COR-L47 (cell line): Measurements from ENCODE around the gene DSE.

Experiments
- DNase-seq: peaks from one replicate; lab custom pipeline; 2025; lab: John Stamatoyannopoulos, UW

Gene DSE

DNA sequence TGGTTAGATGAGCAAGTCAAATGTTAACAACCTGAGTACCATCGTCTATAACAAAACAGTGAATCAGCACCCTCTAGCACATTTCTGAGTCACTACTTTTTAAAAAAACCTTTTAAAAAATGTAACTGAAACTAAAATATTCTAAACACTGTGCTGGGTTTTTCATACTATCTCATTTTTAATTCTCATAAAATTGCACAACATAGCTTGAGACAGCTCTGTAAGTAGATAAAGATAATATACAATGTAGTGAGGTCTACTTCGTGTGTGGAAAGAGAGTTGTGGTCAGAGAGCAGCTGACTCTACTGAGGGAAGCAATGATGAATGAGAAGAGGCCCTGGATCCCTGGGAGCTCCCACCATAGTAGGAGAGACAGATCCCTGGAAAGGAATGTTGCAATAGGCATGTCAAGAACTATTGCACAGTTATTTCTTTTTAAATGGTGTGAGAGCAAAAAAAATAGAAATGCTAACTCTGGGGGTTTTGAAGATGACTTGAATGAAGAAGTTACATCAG is 76.8 kb downstream of the DSE start:
- no peak for DNase-seq

DNA sequence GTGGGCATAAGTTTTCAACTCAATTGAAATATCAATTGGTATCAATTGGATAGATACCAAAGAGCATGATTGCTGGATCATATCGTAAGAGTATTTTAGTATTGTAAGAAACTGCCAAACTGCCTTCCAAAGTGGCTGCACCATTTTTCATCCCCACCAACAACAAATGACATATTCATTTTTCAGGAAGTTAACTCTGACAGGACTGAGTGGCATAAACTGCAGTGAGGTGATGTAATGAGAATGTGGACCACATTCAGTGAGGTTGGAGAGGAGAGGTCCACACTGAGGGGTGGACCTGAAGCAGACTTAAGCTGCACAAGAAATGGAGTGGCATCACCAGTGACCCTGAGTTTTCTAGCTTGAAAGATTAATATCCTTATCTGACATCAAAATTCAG is 78.8 kb downstream of the DSE start:
- DNase-seq = no peak

DNA sequence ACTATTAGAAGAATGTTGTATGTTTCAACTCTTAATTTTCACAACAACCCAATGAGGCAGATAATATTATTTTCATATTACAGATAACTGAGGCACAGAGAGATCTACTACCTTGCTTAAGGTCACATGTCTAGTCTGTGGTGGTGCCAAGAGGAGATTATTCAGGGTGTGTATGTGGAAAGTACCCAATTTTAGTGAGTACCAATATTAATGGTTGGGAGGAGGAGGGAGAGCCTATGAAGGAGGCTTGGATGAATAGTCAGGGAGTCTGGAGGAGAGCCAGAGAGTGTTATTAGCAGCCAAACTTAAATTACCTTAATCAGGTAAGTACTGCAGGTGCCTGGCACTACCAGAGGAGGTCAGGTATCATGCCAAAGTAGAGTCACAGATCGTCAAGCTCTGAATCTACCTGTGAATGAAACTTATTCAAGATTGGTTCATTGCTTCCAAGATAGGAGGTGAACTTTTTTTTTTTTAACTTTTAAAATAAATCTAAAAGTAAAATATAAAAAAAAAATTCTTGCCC is 79.5 kb downstream of the DSE start:
- no peak for DNase-seq

DNA sequence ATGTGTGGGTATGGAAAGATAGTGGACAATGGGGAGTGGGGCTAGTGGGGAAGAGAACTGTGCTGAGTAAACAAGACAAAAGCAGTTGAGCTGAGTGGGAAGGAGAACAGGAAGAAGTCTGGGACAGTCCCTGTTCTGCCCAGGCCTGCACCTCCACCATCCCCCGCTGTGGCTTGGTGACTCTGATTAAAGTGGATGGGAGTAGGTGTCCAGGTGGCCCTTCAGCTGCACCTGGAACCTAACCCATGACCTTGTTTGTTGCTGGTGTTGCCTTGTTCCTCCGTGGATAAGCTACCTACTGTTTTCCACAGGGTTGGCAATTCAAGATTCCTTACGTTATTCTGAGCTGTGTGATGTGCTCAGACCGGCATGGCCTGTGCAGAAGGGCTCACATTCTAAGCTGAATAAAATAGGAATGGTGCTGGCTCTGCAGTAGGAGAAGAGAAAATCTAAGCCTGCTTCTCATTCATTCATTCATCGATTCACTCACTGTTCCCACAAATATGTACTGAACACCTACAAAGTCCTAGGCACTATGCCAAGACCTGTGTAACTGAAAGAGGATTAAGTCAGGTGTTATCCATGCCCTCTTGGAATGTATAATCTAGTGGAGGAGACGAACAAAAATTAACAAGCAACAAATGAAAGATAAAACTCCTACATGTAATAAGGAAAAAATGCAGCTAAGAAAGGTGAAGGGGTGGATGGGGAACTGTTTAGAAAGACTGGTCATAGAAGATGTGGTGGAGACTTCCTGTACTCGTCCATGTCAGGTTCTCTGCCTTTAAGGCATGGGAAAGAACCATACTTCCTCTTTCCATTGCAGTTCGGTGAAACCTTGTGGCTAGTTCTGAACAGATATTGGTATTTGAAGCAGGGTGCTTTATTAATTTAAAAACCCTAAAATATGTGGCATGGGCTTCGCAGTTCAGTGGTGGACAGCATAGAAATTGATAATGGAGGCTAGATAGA is 80.3 kb downstream of the DSE start:
- DNase-seq = no peak

DNA sequence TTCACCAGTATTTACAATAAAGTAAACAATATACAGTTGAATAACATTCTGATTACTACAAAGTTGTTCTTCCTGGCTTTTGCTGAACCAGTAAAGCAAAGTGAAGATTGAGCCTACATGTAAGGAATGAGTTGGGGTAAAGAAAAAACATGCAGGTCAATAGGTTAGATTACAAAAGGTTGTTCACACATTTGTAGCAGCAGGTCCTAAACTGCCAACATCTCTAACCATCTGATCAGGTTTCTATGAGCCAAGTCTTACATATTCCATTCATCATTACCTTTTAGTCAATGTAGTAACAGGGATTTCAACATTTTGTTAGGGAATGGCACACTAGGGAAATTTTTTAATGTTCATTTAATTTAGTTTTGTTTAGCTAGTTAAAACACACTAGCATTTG is 81.2 kb downstream of the DSE start:
- no peak for DNase-seq

DNA sequence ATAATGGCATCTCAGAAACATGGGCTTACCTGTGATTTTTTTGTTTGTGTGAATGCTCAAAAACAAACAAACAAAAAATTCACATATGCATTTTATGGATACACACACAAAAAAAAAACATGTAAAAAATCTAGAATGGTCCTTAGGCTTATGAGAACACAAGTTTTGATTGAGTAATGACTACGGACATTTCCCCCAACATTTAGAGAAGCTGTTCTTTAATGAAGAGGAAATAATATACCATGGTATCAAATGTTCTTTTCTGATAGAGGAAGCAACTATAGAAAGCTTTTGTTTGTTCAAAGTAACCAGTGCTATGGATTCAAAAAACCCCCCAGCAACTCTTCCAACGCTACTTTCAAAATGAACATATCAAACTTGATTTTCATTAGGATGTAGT is 81.8 kb downstream of the DSE start:
- DNase-seq = no peak

DNA sequence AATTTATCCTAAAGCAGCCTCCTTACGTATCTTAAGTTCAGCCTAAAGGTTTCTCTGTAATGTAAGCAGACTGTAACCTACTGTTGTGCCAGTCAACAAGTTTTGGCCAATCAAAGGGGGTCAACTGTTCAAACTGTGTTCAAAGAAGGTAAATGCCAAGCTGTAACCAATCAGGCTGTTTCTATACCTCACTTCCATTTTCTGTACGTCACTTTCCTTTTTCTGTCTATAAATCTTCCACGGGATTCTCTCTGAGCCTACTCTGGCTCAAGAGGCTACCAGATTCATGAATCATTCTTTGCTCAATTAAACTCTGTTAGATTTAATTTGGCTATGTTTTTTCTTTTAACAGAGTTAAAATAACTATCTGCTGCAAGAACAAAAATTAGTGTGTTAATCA is 85.4 kb downstream of the DSE start:
- DNase-seq = no peak

DNA sequence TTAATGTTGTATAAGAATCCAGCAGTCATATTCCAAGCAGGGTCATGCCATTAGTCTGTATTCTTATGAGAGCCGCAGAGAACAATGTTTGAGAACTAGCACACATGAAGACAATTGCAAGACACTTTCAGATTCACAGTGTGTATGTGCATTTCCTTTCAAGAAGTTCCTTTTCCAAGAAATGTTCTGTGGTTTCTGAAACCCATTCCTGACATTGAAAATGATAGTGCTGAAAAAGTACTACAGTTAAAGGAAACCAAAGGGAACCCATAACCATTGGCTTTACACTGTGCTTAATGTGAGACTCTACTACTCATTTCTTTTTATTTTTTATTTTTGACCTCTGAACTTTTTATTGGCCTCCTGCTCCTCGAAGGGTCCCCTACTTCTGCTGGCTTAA is 86.2 kb downstream of the DSE start:
- no peak for DNase-seq

DNA sequence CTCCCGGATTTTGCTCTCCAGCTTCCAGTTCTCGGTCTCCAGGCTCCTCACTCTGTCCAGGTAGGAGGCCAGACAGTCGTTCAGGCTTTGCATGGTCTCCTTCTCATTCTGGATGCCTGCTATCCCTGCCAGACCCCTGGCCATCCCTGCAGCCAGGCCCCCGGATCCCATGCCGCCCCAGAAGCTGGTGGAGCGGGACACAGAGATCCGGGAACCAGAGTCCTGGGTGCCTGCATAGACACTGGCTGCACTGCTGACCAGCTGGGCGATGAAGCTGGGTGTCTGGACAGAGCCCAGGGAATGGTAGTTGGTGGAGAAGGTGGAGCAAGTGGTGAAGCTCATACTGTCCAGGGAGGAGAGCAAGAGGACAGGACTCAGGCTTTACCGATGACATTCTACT is 87.5 kb downstream of the DSE start:
- DNase-seq = no peak

DNA sequence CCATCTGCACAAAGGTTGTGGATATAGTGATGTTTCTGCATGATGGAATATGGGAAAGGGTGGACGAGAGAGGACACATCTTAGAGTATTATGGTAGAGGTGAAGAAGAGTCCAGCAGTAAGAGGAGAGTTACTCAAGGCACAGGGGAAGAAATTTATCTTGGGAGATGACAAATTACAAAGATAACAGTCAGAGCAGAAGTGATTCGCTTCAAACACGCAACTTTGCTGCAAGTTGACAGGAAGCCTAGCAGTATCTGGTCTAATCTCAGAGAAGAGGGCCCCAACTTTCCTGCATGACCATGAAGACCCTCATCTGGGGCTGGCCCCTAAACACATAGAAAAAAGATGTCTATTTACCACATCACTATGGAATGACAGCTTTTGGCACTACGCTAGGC is 89.2 kb downstream of the DSE start:
- DNase-seq = no peak

DNA sequence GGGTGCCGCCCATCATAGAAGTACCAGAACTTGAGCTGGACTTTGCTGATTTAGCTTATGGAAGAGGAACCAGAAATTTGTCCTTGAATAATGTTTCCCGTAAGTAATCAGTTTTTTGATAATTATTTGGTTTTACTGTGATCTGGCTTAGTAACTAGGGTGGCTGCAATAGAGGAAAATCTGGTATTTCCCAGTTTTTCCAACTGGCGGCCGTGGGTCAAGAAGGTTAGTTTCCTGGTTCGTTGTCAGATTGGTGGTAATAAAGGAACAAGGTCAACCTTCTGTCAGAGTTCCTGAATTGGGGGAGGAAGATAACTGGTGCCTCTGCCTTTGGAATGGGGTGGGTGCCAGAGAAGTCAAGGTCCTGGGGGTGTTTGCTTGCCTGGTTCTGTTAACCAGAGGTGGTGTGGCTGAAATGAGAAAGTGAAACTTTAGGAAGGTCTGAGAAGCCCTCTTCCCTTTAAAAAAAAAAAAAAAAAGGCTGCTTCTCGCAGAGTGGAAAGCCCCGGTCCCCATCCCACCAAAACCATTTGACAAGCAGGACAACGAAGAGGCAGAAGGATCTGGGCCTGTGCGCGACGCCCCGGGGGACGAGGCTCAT is 90.7 kb downstream of the DSE start, which contains the start of gene CALHM6:
Gene CALHM6 (plus strand): TSS at position 45 of the 601 bp plus-strand sequence. CDS start 555 bp downstream, at position 600.
- no peak for DNase-seq

DNA sequence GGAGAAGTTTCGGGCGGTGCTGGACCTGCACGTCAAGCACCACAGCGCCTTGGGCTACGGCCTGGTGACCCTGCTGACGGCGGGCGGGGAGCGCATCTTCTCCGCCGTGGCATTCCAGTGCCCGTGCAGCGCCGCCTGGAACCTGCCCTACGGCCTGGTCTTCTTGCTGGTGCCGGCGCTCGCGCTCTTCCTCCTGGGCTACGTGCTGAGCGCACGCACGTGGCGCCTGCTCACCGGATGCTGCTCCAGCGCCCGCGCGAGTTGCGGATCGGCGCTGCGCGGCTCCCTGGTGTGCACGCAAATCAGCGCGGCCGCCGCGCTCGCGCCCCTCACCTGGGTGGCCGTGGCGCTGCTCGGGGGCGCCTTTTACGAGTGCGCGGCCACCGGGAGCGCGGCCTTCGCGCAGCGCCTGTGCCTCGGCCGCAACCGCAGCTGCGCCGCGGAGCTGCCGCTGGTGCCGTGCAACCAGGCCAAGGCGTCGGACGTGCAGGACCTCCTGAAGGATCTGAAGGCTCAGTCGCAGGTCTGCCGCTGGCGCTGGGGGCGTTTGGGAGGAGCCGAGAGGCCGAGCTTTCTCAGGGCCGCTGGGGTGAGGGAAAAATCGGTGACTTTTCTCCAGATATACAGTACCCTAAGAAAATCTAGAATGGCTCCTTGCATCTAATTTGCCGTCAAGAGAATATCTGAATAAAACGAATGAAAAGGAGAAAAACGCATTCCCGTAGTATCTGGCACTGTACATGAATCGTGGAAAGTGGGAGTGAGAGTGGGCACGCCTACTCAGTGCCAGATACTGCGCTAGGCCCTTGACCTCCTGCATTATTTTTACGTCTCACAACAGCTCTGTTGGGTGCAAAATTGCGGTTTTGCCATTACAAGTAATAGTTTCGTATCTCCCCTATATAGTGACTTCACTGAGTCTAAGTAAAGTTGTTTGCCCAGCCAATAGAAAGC is 91.5 kb downstream of the DSE start:
- DNase-seq = no peak

DNA sequence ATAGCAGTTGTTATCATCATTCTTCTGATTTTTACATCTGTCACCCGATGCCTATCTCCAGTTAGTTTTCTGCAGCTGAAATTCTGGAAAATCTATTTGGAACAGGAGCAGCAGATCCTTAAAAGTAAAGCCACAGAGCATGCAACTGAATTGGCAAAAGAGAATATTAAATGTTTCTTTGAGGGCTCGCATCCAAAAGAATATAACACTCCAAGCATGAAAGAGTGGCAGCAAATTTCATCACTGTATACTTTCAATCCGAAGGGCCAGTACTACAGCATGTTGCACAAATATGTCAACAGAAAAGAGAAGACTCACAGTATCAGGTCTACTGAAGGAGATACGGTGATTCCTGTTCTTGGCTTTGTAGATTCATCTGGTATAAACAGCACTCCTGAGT is 92.6 kb downstream of the DSE start:
- DNase-seq = no peak

DNA sequence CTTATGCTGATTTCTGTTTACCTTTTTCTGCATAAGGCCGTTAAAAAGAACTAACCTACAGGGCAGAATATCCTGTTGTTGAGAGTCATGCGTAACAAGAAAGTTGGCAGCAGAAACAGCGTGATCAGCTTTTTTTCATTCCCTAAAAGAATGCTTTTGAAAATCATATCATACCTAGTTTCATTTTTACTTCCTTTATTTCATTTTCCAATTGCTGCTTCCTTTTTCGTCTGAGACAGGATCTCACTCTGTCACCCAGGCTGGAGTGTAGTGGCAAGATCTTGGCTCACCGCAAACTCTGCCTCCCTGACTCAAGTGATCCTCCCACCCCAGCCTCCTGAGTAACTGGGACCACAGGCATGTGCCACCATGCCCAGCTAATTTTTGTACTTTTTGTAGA is 94.5 kb downstream of the DSE start:
- DNase-seq = no peak

DNA sequence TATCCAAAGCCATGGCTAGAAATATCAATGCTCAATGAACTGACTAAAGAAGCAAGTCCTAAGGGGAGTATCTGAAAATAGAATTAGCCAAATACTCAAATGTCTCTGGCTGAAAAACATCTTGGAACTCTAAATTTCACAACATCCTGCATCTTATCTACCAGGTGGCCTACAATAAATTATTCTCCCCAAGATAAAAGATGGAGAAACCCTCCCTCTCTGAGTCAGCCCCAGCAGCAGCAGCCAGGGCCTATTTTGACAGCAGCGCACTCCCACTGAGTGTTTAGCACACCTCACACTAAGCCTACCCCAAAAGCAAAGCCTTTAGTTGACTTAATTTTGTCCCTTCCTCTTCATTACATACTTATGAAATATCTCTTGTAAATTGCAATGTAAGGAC is 96.3 kb downstream of the DSE start:
- DNase-seq = no peak

DNA sequence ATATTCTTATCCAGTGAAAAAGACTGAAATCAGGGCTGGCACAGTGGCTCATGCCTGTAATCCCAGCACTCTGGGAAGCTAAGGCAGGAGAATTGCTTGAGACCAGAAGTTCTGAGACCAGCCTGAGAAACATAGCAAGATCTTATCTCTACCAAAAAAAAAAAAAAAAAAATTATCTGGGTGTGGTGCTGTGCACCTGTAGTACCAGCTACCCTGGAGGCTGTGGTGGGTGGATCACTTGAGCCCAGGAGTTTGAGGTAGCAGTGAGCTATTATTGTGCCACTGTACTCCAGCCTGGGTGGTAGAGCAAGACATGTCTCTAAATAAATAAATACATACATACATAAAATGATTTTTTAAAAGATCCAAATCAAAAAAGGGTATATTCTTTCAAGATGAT is 96.8 kb downstream of the DSE start:
- DNase-seq = no peak

DNA sequence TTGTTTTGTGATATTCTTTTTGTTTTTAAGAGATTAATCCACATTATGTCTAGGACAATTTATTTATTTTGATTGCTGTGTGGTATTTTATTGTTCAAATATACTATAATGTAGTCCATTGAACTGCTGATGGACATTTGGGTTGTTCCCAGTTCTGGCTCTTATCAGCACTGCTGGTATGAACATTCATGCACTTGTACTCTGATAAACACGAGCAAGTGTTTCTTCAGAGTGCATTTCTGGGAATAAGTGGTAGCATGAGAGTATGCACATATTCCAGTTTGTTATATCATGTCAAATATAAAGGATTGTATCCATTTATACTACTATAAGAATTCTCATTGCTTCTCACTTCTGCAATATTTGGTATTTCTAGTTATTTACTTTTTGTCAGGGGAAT is 97.5 kb downstream of the DSE start:
- DNase-seq = no peak

DNA sequence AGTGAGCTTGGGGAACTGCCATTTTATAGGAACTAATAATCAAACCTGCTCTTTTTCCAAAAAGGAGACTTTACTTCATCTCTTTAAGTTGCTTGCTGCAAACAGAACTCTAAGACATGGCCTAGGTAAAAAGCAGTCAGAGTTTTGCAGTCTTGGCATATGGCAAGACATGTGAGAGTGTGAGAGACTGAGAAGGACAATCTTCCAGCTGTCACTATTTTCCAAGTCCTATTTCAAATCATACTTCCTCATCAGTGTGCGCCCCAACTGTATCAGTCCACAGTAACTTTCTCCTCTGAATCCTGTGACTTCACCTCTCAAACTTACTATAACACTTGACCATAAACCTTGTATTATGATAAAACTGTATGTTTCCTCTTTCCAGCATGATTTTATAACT is 100.8 kb downstream of the DSE start:
- no peak for DNase-seq

DNA sequence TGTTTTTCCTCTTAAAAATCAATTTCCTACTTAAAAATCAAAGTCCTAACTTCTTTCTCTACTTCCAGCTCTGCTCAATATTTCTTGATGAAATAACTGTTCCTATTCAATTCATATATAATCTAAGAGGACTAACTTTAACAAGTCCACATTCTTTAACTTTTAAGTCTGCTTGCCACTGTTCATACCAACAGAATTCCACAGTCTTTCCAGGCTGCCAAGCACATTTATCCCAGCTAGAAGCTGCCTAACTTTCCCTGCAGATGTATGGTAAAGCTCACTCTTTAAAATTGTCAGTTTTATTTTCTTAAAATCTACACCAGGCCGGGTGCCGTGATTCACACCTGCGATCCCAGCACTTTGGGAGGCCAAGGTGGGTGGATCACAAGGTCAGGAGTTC is 102.0 kb downstream of the DSE start:
- DNase-seq = no peak

DNA sequence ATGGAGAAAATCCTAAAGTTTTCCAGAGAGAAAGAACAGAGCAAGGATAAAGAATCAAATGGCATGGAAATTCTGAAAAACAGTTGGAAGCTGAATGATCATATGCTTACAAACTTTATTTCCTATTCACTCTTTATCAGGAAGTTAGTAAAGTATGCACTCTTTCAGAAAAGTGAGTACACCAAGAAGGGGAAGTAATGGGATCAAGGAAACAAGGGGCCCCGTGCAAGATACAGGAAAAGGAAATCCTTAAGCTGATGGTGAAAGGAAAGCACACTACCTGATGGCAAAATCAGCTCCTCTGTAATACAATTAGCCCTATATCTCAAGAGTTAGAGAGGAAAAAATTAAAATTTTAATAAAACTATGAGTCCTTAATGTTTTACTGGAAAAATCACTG is 104.4 kb downstream of the DSE start:
- no peak for DNase-seq

DNA sequence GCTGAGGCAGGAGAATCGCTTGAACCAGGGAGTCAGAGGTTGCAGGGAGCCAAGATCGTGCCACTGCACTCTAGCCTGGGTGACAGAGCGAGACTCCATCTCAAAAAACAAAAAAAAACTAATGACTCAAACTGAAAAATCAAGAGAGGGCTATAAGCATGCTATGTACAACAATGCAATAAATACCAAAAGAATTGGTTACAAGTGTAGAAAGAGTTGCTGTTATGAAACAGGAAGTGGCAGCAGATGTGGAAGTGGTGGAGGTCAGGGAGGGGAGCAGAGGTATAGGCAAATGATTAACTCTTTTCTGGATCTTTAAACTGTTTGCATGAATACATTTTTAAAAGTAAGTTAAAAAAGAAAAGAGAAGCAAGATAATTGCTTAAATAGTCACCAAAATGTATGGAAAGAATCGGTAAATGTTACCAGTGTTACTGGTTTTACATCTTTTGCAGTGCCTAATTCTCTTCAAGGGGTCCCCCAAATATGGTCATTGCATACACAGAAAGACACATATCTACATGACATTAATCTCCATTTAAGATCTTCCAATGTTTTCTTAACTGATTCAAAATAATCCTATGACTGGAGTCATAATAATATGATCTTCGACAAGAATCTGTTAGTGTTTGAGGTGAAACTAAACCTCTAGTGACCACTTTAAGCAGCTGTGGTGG is 105.4 kb downstream of the DSE start:
- DNase-seq = no peak
